ENCODE results near the gene ARMH1. TPM values are rescaled to one million over a fixed set of nuclear protein-coding genes. Genes with fewer than 3 reads are reported as not detected.
A peak's percentile ranks its signal among the peaks of the same experiment; 100 is the strongest.

Gene ARMH1
- polyA plus RNA-seq, 1 of the 3 experiments (the other 2 are of a cell fraction) = 6.6 TPM

DNA sequence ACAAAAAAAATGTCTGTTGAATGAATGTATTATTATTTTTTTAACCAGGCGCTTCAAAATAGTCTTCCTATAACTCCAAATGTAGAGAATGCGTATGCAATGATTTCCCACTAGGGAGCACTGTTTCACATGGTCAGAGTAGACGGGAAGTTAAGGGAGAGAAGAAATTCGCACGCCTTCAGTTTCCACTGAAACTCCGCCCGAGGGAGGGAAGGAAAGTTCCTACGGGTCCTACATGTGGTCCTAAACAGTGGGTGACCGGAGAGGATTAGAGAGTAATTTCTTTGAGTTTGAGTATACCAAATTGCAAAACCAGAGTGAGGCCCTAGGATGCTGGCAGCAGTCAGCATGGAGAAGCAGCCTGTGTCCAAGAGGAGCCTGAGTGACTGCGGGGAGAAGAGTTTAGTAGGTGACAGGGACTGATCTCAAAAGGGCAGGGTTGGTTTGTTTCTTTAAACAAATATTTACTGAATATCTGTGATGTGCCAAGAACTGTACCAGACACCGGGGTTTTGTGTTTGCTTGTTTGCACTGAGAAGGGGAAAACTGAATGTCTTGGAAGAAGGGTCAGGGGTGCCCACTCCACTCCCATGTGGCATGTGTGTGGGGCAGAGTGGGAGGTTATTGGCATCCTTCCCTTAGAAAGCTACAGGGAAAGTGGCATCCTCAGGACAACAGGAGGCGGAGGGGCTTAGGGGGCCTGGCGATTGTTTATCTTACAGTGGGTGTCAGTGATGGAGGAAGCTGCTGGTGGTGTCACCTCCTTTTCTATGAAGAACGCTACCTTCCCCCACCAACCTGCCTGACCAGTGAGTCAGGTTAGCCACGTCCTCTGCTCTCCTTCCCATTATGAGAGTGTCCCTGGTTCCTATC lies 33.7 kb downstream of the ARMH1 start:
- Histone ChIP-seq H3K27me3 (ENCODE audit: insufficient read depth) (no peaks in the 10 kb centered on the region), H3K9ac (no peak overlapping the region), H3K9me3 (no peaks in the 10 kb centered on the region), H3K79me2 (ENCODE audit: insufficient read depth) (no peaks in the 10 kb centered on the region), H3F3A (replicated peaks; ENCODE audit: insufficient read depth) (peaks cover 9% of the 10 kb centered on the region), H3K27ac (ENCODE audit: low read depth in 2 of 2, low read length in 1 of 2) (peak overlapping the region in 1 of 2 experiments; percentile 86; a peak in 2 of 4 replicates), H3K4me3 (ENCODE audit: low read depth in 2 of 2, low read length in 1 of 2) (no peak overlapping the region), H3K9me2 (no peaks in the 10 kb centered on the region), H3K4me1 (ENCODE audit: control insufficient read depth in 1 of 2, insufficient read depth in 2 of 2, low read depth in 1 of 2, low read length in 1 of 2) (0 out of 4 replicates have a peak, but pooled peaks cover 0 to 5% of the 10 kb centered on the region in 2 experiments), H3K4me2 (peak overlapping the region; percentile 60; the same call in 1 of the 2 replicates), H3K36me3 (replicated peaks in 1 of 2; ENCODE audit: control insufficient read depth in 1 of 2, insufficient read depth in 2 of 2, low read length in 1 of 2) (no peaks in the 10 kb centered on the region), H2AFZ (ENCODE audit: low read depth) (no peak overlapping the region), H4K20me1 (ENCODE audit: insufficient read depth) (no peaks in the 10 kb centered on the region)
- TF ChIP-seq, protein P1, sequence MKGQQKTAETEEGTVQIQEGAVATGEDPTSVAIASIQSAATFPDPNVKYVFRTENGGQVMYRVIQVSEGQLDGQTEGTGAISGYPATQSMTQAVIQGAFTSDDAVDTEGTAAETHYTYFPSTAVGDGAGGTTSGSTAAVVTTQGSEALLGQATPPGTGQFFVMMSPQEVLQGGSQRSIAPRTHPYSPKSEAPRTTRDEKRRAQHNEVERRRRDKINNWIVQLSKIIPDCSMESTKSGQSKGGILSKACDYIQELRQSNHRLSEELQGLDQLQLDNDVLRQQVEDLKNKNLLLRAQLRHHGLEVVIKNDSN (IDR thresholded peaks at IDR 0.05; ENCODE audit: borderline replicate concordance, low read depth) = no peak
- no peak for TF ChIP-seq REST (IDR thresholded peaks at IDR 0.05; ENCODE audit: low read depth, low read length)
- TF ChIP-seq, protein P2, sequence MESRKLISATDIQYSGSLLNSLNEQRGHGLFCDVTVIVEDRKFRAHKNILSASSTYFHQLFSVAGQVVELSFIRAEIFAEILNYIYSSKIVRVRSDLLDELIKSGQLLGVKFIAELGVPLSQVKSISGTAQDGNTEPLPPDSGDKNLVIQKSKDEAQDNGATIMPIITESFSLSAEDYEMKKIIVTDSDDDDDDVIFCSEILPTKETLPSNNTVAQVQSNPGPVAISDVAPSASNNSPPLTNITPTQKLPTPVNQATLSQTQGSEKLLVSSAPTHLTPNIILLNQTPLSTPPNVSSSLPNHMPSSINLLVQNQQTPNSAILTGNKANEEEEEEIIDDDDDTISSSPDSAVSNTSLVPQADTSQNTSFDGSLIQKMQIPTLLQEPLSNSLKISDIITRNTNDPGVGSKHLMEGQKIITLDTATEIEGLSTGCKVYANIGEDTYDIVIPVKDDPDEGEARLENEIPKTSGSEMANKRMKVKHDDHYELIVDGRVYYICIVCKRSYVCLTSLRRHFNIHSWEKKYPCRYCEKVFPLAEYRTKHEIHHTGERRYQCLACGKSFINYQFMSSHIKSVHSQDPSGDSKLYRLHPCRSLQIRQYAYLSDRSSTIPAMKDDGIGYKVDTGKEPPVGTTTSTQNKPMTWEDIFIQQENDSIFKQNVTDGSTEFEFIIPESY (IDR thresholded peaks at IDR 0.05; ENCODE audit: borderline replicate concordance, low read depth) = no peak
- TF ChIP-seq, protein P3, sequence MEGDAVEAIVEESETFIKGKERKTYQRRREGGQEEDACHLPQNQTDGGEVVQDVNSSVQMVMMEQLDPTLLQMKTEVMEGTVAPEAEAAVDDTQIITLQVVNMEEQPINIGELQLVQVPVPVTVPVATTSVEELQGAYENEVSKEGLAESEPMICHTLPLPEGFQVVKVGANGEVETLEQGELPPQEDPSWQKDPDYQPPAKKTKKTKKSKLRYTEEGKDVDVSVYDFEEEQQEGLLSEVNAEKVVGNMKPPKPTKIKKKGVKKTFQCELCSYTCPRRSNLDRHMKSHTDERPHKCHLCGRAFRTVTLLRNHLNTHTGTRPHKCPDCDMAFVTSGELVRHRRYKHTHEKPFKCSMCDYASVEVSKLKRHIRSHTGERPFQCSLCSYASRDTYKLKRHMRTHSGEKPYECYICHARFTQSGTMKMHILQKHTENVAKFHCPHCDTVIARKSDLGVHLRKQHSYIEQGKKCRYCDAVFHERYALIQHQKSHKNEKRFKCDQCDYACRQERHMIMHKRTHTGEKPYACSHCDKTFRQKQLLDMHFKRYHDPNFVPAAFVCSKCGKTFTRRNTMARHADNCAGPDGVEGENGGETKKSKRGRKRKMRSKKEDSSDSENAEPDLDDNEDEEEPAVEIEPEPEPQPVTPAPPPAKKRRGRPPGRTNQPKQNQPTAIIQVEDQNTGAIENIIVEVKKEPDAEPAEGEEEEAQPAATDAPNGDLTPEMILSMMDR (IDR thresholded peaks at IDR 0.05) = peak; percentile 56
- peak; percentile 30; the same call in 1 of the 2 replicates for TF ChIP-seq RAD21 (IDR thresholded peaks at IDR 0.05; ENCODE audit: low read length)
- 81% methylated on average over 15 of the region's 15 CpGs for WGBS (ENCODE audit: low lambda C conversion rate)
- POLR2A ChIA-PET = interaction anchor here (0.6 kb wide), 1 partner anchor 216 kb away, joined by 4 read pairs; no protein-coding TSS in a partner anchor
- peak; percentile 36 for DNase-seq
- CTCF ChIA-PET = interaction anchor here (0.5 to 2.3 kb wide), 6 partner anchors 10 to 804 kb away, joined by 3 to 9 read pairs (median 4); partner anchors contain the start of genes HECTD3 and RNU5D-1
